B cell (primary cell): ENCODE results near the gene CTSH. TPM values are rescaled to one million over a fixed set of nuclear protein-coding genes. Genes with fewer than 3 reads are reported as not detected.

Experiments used
- ATAC-seq: fragments of 200-7000 bp; cut with Tn5 transposase; one replicate; pipeline ENCODE4 v1.10.0; 2021; ENCODE audit warnings: low read depth, mild to moderate bottlenecking, moderate number of reproducible peaks, moderate library complexity
- CTCF ChIA-PET: fragments of 350-600 bp; sonication (Branson Sonifier 250); formaldehyde crosslinking; loops from one replicate; lab custom pipeline; 2021; ENCODE audit warnings: antibody characterized with exemption, inconsistent platforms; lab: Charles Lee
- POLR2A ChIA-PET: fragments of 350-600 bp; sonication (Branson Sonifier 250); formaldehyde crosslinking; loops from one replicate; lab custom pipeline; 2021; ENCODE audit warnings: antibody characterized with exemption; lab: Charles Lee
- DNase-seq: peaks from one replicate; pipeline ENCODE4 v3.0.0; 2013
- H2AFZ ChIP-seq: 2 replicates; pipeline ENCODE4 v1.6.1; 2012; ENCODE audit warnings: mild to moderate bottlenecking, low read depth, low read length; ENCODE audit not compliant: insufficient read depth, poor library complexity, severe bottlenecking
- H3K27ac ChIP-seq, 2 donors: 1 replicate in 1 of 2; 2 replicates in 1 of 2; pipeline ENCODE4 v1.5.1; 2012 to 2013; ENCODE audit warnings: low read length in 2 of 2, mild to moderate bottlenecking in 2 of 2, moderate library complexity in 1 of 2
- H3K27me3 ChIP-seq, 4 experiments: fragments of 200-600 bp in 1 of 4; sonication (generic) in 1 of 4; replicated peaks in 1 of 4; 1 replicate in 2 of 4; 2 replicates in 2 of 4; pipeline versions ENCODE4 v1.6.1 to v1.7.0; 2013 to 2016; ENCODE audit warnings: low read length in 3 of 4, mild to moderate bottlenecking in 2 of 4, mixed read lengths in 1 of 4, moderate library complexity in 1 of 4; ENCODE audit not compliant: insufficient read depth in 4 of 4, control insufficient read depth in 3 of 4; ENCODE audit errors: control extremely low read depth in 1 of 4
- H3K36me3 ChIP-seq, 2 experiments: replicated peaks in 1 of 2; 1 replicate in 1 of 2; 2 replicates in 1 of 2; pipeline versions ENCODE4 v1.6.1 to v1.7.1; 2013; ENCODE audit warnings: low read length in 1 of 2; ENCODE audit not compliant: insufficient read depth in 2 of 2, control insufficient read depth in 1 of 2; ENCODE audit errors: control extremely low read depth in 1 of 2, extremely low read depth in 1 of 2
- H3K4me1 ChIP-seq, 2 donors: fragments of 200-600 bp in 1 of 2; sonication (generic) in 1 of 2; 1 replicate in 1 of 2; 2 replicates in 1 of 2; pipeline versions ENCODE4 v1.5.1 to v1.6.1; 2013 to 2017; ENCODE audit warnings: low read length in 2 of 2; ENCODE audit not compliant: control insufficient read depth in 2 of 2, insufficient read depth in 2 of 2
- H3K4me2 ChIP-seq: replicated peaks from 2 replicates; pipeline ENCODE3; 2012; ENCODE audit warnings: mild to moderate bottlenecking, low read depth, low read length; ENCODE audit not compliant: poor library complexity, severe bottlenecking
- H3K4me3 ChIP-seq, 5 experiments: fragments of 200-600 bp in 1 of 5; sonication (generic) in 1 of 5; 1 replicate in 3 of 5; 2 replicates in 2 of 5; pipeline versions ENCODE4 v1.5.1 to v1.7.0; 2011 to 2016; ENCODE audit warnings: low read length in 4 of 5, mild to moderate bottlenecking in 4 of 5, low read depth in 2 of 5, control low read depth in 1 of 5, moderate library complexity in 1 of 5; ENCODE audit not compliant: insufficient read depth in 1 of 5; ENCODE audit errors: control extremely low read depth in 1 of 5, extremely low read depth in 1 of 5
- H3K79me2 ChIP-seq: fragments of 200-600 bp; sonication (generic); one replicate; pipeline ENCODE4 v1.6.0; 2016; ENCODE audit warnings: low read length; ENCODE audit not compliant: control insufficient read depth, insufficient read depth
- H3K9ac ChIP-seq: fragments of 200-600 bp; sonication (generic); 2 replicates; pipeline ENCODE4 v1.6.1; 2017; ENCODE audit warnings: mild to moderate bottlenecking, low read length, moderate library complexity
- H3K9me3 ChIP-seq, 3 donors: one replicate each; pipeline versions ENCODE4 v1.6.1 to v1.7.1; 2013; ENCODE audit warnings: low read length in 2 of 3; ENCODE audit not compliant: control insufficient read depth in 2 of 3, insufficient read depth in 1 of 3; ENCODE audit errors: control extremely low read depth in 1 of 3
- H4K20me1 ChIP-seq: 2 replicates; pipeline ENCODE4 v1.6.0; 2012; ENCODE audit warnings: mild to moderate bottlenecking, low read length; ENCODE audit not compliant: insufficient read depth, control insufficient read depth, poor library complexity, severe bottlenecking
- H3K27ac Mint-ChIP-seq: one replicate; pipeline ENCODE4 v1.8.0; 2021; ENCODE audit warnings: mixed read lengths
- H3K27me3 Mint-ChIP-seq: one replicate; pipeline ENCODE4 v1.8.0; 2021; ENCODE audit warnings: mixed read lengths
- H3K4me1 Mint-ChIP-seq: one replicate; pipeline ENCODE4 v1.8.0; 2021; ENCODE audit warnings: mixed read lengths
- H3K4me3 Mint-ChIP-seq: one replicate; pipeline ENCODE4 v1.8.0; 2021; ENCODE audit warnings: mixed read lengths
- H3K9me3 Mint-ChIP-seq: one replicate; pipeline ENCODE4 v1.8.0; 2022; ENCODE audit warnings: mixed read lengths; ENCODE audit not compliant: insufficient read depth
- EZH2 ChIP-seq: IDR thresholded peaks from 2 replicates; pipeline ENCODE4 v1.6.1; 2012; ENCODE audit warnings: borderline replicate concordance, low read depth, mild to moderate bottlenecking, moderate library complexity, low read length; ENCODE audit not compliant: insufficient read depth, poor library complexity, severe bottlenecking
- WGBS: methylation state at CpG from one replicate; pipeline ENCODE4 v1.1.5; 2013; ENCODE audit warnings: missing lambda C conversion rate; ENCODE audit not compliant: insufficient coverage; 5-methylcytosine and 5-hydroxymethylcytosine counted together
- intact Hi-C: fragments of 100-400 bp; cut with micrococcal nuclease; formaldehyde crosslinking; loops from one replicate; pipeline ENCODE4 v1.10.0; 2022
- polyA plus RNA-seq: library from polyadenylated mRNA; depleted of rRNA; stranded (reverse); fragments of >200 nt; gene quantifications from 2 replicates; pipeline ENCODE4 v1.2.3, GENCODE V29; 2012
- total RNA-seq, 2 donors: library from RNA; stranded (reverse); fragments of 120-200 nt in 1 of 2; gene quantifications; 1 replicate in 1 of 2; 2 replicates in 1 of 2; pipeline versions ENCODE4 v1.2.3 to v1.2.4, GENCODE V29; 2013 to 2022
- TF ChIP-seq, protein P1 (sequence below): fragments of 200-600 bp; IDR thresholded peaks from one replicate; pipeline ENCODE4 v1.8.0; 2022; ENCODE audit warnings: antibody characterized with exemption, mild to moderate bottlenecking

CTSH gene
- total and polyA plus RNA-seq, 2 donors (not counting 1 experiment from before 2014, with no cell fraction given), result 399 to 441 TPM

DNA sequence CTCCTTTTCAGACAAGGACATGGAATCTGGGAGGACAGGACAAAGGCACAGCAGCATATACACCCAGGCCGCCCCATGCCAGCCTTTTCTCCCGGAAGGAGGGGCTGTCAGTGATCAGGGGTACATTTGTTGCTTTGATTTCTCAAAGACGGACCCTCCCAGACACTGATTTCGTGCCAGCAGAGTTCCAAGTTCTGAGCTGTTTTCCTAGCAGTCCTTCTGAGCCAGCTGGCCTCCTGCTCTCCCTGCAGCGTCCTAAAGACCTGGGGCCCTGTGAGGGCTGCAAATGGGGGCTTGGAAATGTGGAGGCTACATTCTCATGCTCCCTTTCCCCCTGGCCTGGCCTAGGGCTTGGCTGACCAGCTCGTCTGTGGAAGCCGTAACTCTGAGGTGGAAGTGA is 22.3 kb downstream of the CTSH start:
- intact Hi-C loops, result loop anchor here (5.0 kb wide), 1 partner anchor 55 kb away; no protein-coding TSS in a partner anchor
- H3K27ac Mint-ChIP-seq, result peak overlapping the region; percentile 50
- Histone ChIP-seq H3K27me3 (no peaks in the 10 kb centered on the region), H3K27ac (no peak overlapping the region), H3K36me3 (peaks cover 9 to 74% of the 10 kb centered on the region in 2 experiments), H3K9ac (no peak overlapping the region), H4K20me1 (peaks cover 14% of the 10 kb centered on the region), H3K4me2 (no peak overlapping the region), H3K9me3 (no peaks in the 10 kb centered on the region), H3K4me1 (no peaks in the 10 kb centered on the region), H3K4me3 (no peak overlapping the region), H3K79me2 (peaks cover 2% of the 10 kb centered on the region), H2AFZ (no peak overlapping the region)
- no peak for TF ChIP-seq EZH2
- TF ChIP-seq, protein P1, sequence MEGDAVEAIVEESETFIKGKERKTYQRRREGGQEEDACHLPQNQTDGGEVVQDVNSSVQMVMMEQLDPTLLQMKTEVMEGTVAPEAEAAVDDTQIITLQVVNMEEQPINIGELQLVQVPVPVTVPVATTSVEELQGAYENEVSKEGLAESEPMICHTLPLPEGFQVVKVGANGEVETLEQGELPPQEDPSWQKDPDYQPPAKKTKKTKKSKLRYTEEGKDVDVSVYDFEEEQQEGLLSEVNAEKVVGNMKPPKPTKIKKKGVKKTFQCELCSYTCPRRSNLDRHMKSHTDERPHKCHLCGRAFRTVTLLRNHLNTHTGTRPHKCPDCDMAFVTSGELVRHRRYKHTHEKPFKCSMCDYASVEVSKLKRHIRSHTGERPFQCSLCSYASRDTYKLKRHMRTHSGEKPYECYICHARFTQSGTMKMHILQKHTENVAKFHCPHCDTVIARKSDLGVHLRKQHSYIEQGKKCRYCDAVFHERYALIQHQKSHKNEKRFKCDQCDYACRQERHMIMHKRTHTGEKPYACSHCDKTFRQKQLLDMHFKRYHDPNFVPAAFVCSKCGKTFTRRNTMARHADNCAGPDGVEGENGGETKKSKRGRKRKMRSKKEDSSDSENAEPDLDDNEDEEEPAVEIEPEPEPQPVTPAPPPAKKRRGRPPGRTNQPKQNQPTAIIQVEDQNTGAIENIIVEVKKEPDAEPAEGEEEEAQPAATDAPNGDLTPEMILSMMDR, result no peak
- H3K4me3 Mint-ChIP-seq, result no peak overlapping the region
- no peaks in the 10 kb centered on the region for H3K27me3 Mint-ChIP-seq
- ChIA-PET CTCF (interaction anchor here (0.6 to 5.0 kb wide), 5 partner anchors 13 to 1106 kb away, joined by 3 to 25 read pairs (median 5); no protein-coding TSS in a partner anchor), POLR2A (interaction anchor here (1.3 kb wide), 1 partner anchor 13 kb away, joined by 8 read pairs; no protein-coding TSS in a partner anchor)
- 93% methylated on average over 6 of the region's 7 CpGs for WGBS
- H3K4me1 Mint-ChIP-seq, result peaks cover 6% of the 10 kb centered on the region
- no peaks in the 10 kb centered on the region for H3K9me3 Mint-ChIP-seq
- no peak for DNase-seq
- ATAC-seq, result no peak

GRCh38 chr15:78921940-78922339 is 22.9 kb downstream of the CTSH start:
- H3K27me3 Mint-ChIP-seq, result no peaks in the 10 kb centered on the region
- no peaks in the 10 kb centered on the region for H3K9me3 Mint-ChIP-seq
- 94% methylated on average over 14 of the region's 14 CpGs for WGBS
- ATAC-seq (no peak), DNase-seq (no peak)
- Histone ChIP-seq H2AFZ (no peak overlapping the region), H3K9ac (no peak overlapping the region), H3K4me1 (no peaks in the 10 kb centered on the region), H3K27me3 (no peaks in the 10 kb centered on the region), H3K9me3 (no peaks in the 10 kb centered on the region), H3K4me3 (no peak overlapping the region), H3K4me2 (no peak overlapping the region), H3K36me3 (peaks cover 9 to 68% of the 10 kb centered on the region in 2 experiments), H4K20me1 (peaks cover 11% of the 10 kb centered on the region), H3K79me2 (no peaks in the 10 kb centered on the region), H3K27ac (no peak overlapping the region)
- ChIA-PET POLR2A (interaction anchor here (0.7 to 1.3 kb wide), 2 partner anchors 14 to 23 kb away, joined by 3 to 8 read pairs; partner anchors contain the start of gene CTSH), CTCF (interaction anchor here (0.6 to 5.0 kb wide), 4 partner anchors 12 to 1107 kb away, joined by 3 to 25 read pairs (median 13); no protein-coding TSS in a partner anchor)
- H3K4me1 Mint-ChIP-seq, result peaks cover 6% of the 10 kb centered on the region
- intact Hi-C loops, result loop anchor here (5.0 kb wide), 1 partner anchor 55 kb away; no protein-coding TSS in a partner anchor
- H3K4me3 Mint-ChIP-seq, result no peak overlapping the region
- TF ChIP-seq, protein P1, result no peak
- no peak for TF ChIP-seq EZH2
- H3K27ac Mint-ChIP-seq, result peak overlapping the region; percentile 69
